ENCODE results near the gene HK1.

- TF ChIP-seq CTCF (IDR thresholded peaks at IDR 0.05; ENCODE audit: low read length), result no peak
- TF ChIP-seq EZH2 (IDR thresholded peaks at IDR 0.05; ENCODE audit: borderline replicate concordance, low read length), result no peak
Observed at GRCh38 chr10:69239136-69239535, 39.2 kb upstream of the HK1 start.
